Activated T-helper 2 cell treated with anti-CD3 and anti-CD28 coated beads, Interferon-gamma antibody, Interleukin-2, Interleukin-4, amounts not matched to agents 10 μg/mL and 5 μg/mL and 100 μg/mL, durations not matched to agents 14 hours and 24 hours and 36 hours (primary cell): ENCODE results near the gene CLNK. TPM values are rescaled to one million over a fixed set of nuclear protein-coding genes. Genes with fewer than 3 reads are reported as not detected.

Source experiments
- DNase-seq: peaks from one replicate; pipeline ENCODE4 v3.0.0; 2021; ENCODE audit warnings: low spot score
- H3K27ac Mint-ChIP-seq: one replicate; pipeline ENCODE4 v1.8.0; 2021; ENCODE audit warnings: mixed read lengths
- H3K27me3 Mint-ChIP-seq: one replicate; pipeline ENCODE4 v1.8.0; 2021; ENCODE audit warnings: low read depth, mixed read lengths
- H3K36me3 Mint-ChIP-seq: one replicate; pipeline ENCODE4 v1.8.0; 2021; ENCODE audit warnings: low read depth, mixed read lengths
- H3K4me1 Mint-ChIP-seq: one replicate; pipeline ENCODE4 v1.8.0; 2021; ENCODE audit warnings: low read depth, mixed read lengths
- H3K4me3 Mint-ChIP-seq: one replicate; pipeline ENCODE4 v1.8.0; 2021; ENCODE audit warnings: low read depth, mild to moderate bottlenecking, moderate library complexity, mixed read lengths
- H3K9me3 Mint-ChIP-seq: one replicate; pipeline ENCODE4 v1.8.0; 2021; ENCODE audit warnings: mixed read lengths
- intact Hi-C: fragments of 100-400 bp; cut with micrococcal nuclease; formaldehyde crosslinking; loops from one replicate; pipeline ENCODE4 v1.15.1; 2023
- total RNA-seq: library from RNA; stranded (reverse); gene quantifications from 2 replicates; pipeline ENCODE4 v1.2.3, GENCODE V29; 2022

CLNK gene
- total RNA-seq, 1 donor from 2014 or later, result 0.89 TPM

DNA sequence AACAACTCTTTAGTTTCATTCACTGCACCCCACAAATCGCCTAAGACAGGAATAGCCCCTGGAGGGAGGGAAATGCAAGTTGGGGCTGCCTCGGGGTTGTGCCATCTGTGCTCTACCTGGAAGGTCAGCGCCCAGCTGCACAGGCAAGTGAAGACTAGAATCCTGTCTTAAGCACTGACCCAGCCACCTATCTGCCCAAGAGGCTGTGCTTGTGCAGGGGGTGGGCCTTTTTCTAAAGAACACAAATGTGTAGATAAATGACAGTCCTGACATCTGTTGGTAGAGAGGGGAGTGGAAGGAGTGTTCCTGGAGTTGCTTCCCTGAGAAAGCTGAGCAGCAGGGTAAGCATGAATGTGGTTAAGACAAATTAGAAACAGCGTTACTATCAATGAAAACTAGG lies 243.1 kb downstream of the CLNK start:
- no peak for DNase-seq
- intact Hi-C loops, result no loop called here
- Mint-ChIP-seq H3K27ac (no peak overlapping the region), H3K4me3 (no peak overlapping the region), H3K27me3 (no peaks in the 10 kb centered on the region), H3K4me1 (peaks cover 9% of the 10 kb centered on the region), H3K36me3 (peaks cover 55% of the 10 kb centered on the region), H3K9me3 (peaks cover 52% of the 10 kb centered on the region)

DNA sequence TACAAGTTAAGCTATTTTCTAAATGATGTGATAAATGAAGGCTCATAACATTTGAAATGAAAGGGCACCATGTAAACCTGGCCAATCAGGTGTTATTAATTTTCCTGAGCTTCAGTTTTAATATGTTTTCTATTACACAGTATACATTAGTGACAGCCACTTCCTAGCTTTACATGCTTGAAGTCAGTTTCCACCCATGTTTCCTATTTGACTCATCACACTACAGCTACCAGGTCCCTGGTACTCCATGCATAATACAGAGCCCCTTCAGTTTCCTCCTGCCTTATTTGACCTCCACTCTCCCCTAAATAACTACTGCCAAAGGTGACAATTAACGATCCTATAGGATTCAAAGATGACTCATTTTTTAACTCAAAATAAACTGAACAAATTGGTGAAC lies 245.6 kb downstream of the CLNK start:
- H3K9me3 Mint-ChIP-seq, result peaks cover 26% of the 10 kb centered on the region
- peaks cover 29% of the 10 kb centered on the region for H3K36me3 Mint-ChIP-seq
- DNase-seq, result no peak
- H3K27ac Mint-ChIP-seq, result no peak overlapping the region
- no peaks in the 10 kb centered on the region for H3K27me3 Mint-ChIP-seq
- H3K4me1 Mint-ChIP-seq, result peaks cover 9% of the 10 kb centered on the region
- intact Hi-C loops, result no loop called here
- no peak overlapping the region for H3K4me3 Mint-ChIP-seq

DNA sequence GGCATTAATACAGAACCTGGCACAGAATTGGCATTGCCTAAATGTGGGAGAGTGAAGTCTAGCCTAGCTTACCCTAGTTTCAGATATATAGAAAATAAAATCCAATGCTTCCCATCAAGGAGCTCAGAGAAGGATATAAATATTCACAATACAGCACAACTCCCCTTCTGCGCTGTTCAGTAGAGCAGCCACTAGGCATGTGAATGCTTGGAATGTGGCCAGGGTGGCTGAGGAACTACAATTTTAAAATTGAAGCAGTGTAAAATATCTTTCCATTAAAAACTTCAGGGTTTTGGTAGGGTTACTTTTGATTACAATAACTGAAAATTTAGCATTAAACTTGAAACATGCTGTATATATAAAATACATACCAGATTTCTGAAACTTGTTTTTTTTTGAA lies 246.8 kb downstream of the CLNK start:
- Mint-ChIP-seq H3K4me1 (peaks cover 5% of the 10 kb centered on the region), H3K27ac (no peak overlapping the region), H3K27me3 (no peaks in the 10 kb centered on the region), H3K9me3 (peaks cover 14% of the 10 kb centered on the region), H3K4me3 (no peak overlapping the region), H3K36me3 (peaks cover 17% of the 10 kb centered on the region)
- DNase-seq, result no peak
- intact Hi-C loops, result no loop called here

Other genes starting within 250 kb of the CLNK start
- 22.9 and 24.9 TPM in 2 replicates for gene ZNF518B, start 227.3 kb downstream of the CLNK start, total RNA-seq